ENCODE data around the gene ATL2.

The ATL2 gene

GRCh38 chr2:38251940-38252339 lies 125.1 kb downstream of the ATL2 start:
- TF ChIP-seq, protein P1, sequence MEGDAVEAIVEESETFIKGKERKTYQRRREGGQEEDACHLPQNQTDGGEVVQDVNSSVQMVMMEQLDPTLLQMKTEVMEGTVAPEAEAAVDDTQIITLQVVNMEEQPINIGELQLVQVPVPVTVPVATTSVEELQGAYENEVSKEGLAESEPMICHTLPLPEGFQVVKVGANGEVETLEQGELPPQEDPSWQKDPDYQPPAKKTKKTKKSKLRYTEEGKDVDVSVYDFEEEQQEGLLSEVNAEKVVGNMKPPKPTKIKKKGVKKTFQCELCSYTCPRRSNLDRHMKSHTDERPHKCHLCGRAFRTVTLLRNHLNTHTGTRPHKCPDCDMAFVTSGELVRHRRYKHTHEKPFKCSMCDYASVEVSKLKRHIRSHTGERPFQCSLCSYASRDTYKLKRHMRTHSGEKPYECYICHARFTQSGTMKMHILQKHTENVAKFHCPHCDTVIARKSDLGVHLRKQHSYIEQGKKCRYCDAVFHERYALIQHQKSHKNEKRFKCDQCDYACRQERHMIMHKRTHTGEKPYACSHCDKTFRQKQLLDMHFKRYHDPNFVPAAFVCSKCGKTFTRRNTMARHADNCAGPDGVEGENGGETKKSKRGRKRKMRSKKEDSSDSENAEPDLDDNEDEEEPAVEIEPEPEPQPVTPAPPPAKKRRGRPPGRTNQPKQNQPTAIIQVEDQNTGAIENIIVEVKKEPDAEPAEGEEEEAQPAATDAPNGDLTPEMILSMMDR (IDR thresholded peaks at IDR 0.05; ENCODE audit: low read depth, low read length): no peak
- H3K4me3 ChIP-seq (replicated peaks in 1 of 2; ENCODE audit: low read depth in 2 of 2, low read length in 2 of 2): no peak overlapping the region
- no peak for DNase-seq (ENCODE audit: low read depth in 2 of 2)

- no peak for DNase-seq (ENCODE audit: low read depth in 2 of 2)
- TF ChIP-seq, protein P1 (IDR thresholded peaks at IDR 0.05; ENCODE audit: low read depth, low read length): no peak
- no peak overlapping the region for H3K4me3 ChIP-seq (replicated peaks in 1 of 2; ENCODE audit: low read depth in 2 of 2, low read length in 2 of 2)
Measured at GRCh38 chr2:38248707-38249106, 128.4 kb downstream of the ATL2 start.

- no peak for DNase-seq (ENCODE audit: low read depth in 2 of 2)
- H3K4me3 ChIP-seq (replicated peaks in 1 of 2; ENCODE audit: low read depth in 2 of 2, low read length in 2 of 2): no peak overlapping the region
- TF ChIP-seq, protein P1 (IDR thresholded peaks at IDR 0.05; ENCODE audit: low read depth, low read length): no peak
Measured at GRCh38 chr2:38248255-38248654, 128.8 kb downstream of the ATL2 start.

GRCh38 chr2:38246105-38246504 lies 131.0 kb downstream of the ATL2 start:
- H3K4me3 ChIP-seq (replicated peaks in 1 of 2; ENCODE audit: low read depth in 2 of 2, low read length in 2 of 2): no peak overlapping the region
- TF ChIP-seq, protein P1 (IDR thresholded peaks at IDR 0.05; ENCODE audit: low read depth, low read length): no peak
- no peak for DNase-seq (ENCODE audit: low read depth in 2 of 2)

GRCh38 chr2:38245114-38245641 lies 131.9 kb downstream of the ATL2 start:
- TF ChIP-seq, protein P1 (IDR thresholded peaks at IDR 0.05; ENCODE audit: low read depth, low read length): no peak

DNA sequence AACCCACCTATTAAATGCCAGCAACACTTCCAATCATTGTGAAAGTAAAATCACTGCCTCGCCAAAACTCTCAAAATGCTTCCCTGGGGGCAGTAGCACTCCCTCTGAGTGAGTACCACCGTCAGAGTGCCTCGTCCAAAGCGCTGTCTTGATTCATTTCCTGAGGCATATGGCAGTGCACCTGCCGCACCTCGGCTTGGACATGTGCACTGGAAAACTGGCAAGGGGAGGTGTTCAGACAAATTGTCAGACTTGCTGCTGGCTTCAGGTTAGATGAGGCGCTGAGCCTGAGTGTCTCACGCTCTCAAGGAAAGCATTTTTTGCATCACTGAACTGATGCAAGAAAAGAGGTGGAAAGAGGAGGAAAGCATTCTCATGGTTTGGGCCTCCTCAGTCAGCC lies 132.8 kb downstream of the ATL2 start:
- TF ChIP-seq, protein P1 (IDR thresholded peaks at IDR 0.05; ENCODE audit: low read depth, low read length): no peak
- DNase-seq (ENCODE audit: low read depth in 2 of 2): no peak

More at GRCh38 chr2:38245114-38245641, 131.9 kb downstream of the ATL2 start:
- no peak overlapping the region for H3K4me3 ChIP-seq (replicated peaks in 1 of 2; ENCODE audit: low read depth in 2 of 2, low read length in 2 of 2)
- no peak for DNase-seq (ENCODE audit: low read depth in 2 of 2)

More for the DNA sequence above, 132.8 kb downstream of the ATL2 start:
- H3K4me3 ChIP-seq (replicated peaks in 1 of 2; ENCODE audit: low read depth in 2 of 2, low read length in 2 of 2): no peak overlapping the region

Measured in cardiac fibroblast (primary cell).